M059J (cell line): Measurements from ENCODE around the gene IKZF5. TPM values are rescaled to one million over a fixed set of nuclear protein-coding genes. Genes with fewer than 3 reads are reported as not detected.

Experiments used
- DNase-seq: peaks from one replicate; pipeline ENCODE4 v3.0.0-alpha.2; 2012; ENCODE audit warnings: low read depth
- total RNA-seq: library from RNA; depleted of rRNA; stranded (reverse); fragments of >200 nt; shearing (Covaris generic); gene quantifications from 2 replicates; pipeline ENCODE4 v1.2.3, GENCODE V29; 2014

The IKZF5 gene
- total RNA-seq, 1 experiment from 2014 or later, result 3.6 TPM

DNA sequence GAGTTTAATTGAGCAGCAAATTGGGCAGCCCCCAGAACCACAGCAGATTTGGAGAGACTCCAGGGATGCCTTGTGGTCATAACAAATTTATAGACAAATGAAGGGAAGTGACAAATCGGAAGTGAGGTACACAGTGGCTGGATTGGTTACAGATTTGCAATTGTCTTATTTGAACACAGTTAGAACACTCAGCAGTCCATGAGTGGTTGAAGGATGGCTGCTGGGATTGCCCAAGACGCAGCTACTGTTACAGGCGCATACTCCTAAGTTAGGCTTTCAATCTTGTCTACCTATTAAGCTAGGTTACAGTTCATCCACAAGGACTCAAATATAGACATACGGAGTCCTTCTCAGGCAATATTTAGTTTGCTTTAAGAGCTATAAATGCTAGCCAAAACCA, 7.6 kb upstream of the IKZF5 start:
- DNase-seq, result peak; percentile 13

- no peak for DNase-seq
Observed at GRCh38 chr10:123014772-123015171, 6.2 kb upstream of the IKZF5 start.

GRCh38 chr10:123013456-123014419, 5.1 kb upstream of the IKZF5 start:
- DNase-seq, result peak; percentile 40

DNA sequence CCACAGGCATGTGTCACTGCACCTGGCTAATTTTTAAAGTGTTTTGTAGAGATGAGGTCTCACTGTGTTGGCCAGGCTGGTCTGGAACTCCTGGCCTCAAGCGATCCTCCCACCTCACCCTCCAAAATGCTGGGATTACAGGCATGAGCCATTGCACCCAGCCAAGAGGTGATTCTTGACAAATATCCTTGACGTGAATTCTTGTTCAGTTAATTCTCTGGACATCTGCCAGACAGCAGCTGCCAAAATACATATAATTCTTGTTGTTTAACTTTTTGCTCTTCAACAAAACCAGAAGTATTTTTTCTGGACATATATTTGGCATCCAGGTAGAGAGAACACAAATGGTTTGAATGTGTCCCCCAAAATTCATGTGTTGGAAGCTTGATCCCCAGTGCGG, 3.4 kb upstream of the IKZF5 start:
- DNase-seq, result no peak

- DNase-seq, result peak; percentile 18
Observed at GRCh38 chr10:123009105-123009820, 668 bp upstream of the IKZF5 start.

DNA sequence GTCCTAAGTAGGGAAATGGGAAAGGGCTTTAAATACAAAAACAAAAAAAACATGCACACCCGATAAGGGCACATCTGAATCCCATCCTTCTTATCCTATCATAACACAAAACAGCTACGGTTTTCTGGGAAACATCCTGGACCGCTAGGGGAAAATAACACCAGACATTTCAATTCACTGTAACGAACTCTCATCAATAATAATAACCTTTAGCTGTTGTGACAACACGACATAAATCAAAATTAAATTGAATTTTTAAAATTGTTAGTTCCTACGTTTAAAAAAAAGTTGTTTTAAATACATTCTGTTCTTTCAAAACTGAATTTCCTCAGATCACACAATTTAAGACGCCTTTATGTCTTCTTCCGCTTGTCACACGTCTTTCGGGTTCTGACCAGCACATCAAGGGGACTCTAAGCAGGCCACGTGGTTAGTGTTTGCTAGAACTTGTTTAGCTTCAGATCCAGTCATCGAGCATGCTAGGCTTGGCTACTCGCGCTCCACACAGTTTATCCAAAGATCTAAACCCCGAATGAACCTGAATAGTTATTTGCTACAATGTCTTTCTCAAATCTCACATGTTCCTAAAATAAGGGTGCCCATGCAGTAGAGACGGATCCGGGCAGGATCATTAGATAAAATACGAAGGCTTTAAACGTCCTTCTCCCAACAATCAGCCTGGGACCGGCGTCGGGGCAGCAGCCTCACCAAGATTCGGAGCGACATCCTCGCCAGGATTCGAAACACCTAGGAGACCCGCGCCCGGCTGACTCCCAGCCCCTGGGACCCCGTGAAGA, 839 bp downstream of the IKZF5 start:
- DNase-seq, result peak; percentile 68

DNA sequence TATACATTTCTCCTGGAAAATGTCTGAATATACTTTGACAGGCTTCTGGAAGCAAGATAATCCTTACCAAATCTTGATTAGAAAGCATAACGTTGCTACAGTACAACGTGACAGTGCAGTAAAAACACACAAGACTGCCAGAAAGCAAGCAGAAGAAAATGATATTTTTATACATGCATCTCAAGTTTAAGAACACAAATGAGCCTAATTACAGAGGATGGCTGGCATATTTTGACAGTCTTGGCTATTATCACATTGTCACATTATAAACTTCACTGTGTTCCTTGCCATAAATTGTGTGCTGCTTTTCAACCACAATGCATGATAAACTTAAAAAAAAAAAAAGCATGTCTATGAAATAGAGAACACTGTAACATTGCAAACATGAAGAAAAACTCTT, 4.3 kb downstream of the IKZF5 start:
- DNase-seq, result no peak

GRCh38 chr10:123001370-123001769, 7.2 kb downstream of the IKZF5 start:
- DNase-seq, result no peak

DNA sequence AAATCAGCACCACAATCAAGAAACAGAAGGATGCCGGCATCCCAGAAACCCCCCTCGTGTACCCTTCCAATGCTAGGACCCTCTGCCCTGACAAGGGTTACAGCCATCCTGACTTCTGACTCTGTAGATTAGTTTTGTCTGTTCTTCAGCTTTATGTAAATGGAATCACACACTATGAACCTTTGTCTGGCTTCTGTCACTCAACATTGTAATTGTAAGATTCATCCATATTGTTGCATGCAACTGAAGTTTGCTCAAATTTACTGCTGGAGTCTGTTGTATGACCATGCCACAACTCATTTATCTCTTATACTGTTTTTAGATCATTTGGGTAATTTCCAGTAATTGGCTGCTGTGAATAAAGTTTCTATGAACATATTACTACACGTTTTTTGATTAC, 8.4 kb downstream of the IKZF5 start:
- no peak for DNase-seq

GRCh38 chr10:122999347-122999746, 9.2 kb downstream of the IKZF5 start:
- peak; percentile 14 for DNase-seq

DNA sequence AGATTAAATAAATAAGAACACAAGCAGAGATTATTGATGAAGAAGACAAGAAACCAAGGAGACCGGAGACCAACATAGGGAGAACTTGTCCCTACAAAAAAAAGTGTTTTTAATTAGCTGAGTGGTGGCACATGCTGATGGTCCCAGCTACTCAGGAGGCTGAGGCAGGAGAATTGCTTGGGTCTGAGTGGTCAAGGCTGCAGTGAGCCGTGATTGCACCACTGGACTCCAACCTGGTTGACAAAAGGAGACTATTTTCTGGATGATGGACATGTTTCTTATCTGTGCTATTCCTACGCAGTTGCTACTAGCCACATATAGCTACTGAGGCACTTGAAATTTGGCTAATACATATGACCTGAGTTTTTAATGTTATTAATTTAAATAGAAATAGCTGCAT, 9.7 kb downstream of the IKZF5 start:
- DNase-seq, result no peak

- DNase-seq, result no peak
Observed at GRCh38 chr10:122998360-122998917, 10.2 kb downstream of the IKZF5 start.

- no peak for DNase-seq
Observed at GRCh38 chr10:122997864-122998263, 10.7 kb downstream of the IKZF5 start.

GRCh38 chr10:122995936-122996335, 12.7 kb downstream of the IKZF5 start:
- DNase-seq, result no peak

- no peak for DNase-seq
Observed at GRCh38 chr10:122993797-122994336, 14.7 kb downstream of the IKZF5 start.

GRCh38 chr10:122992031-122992585, 16.5 kb downstream of the IKZF5 start:
- DNase-seq, result no peak

DNA sequence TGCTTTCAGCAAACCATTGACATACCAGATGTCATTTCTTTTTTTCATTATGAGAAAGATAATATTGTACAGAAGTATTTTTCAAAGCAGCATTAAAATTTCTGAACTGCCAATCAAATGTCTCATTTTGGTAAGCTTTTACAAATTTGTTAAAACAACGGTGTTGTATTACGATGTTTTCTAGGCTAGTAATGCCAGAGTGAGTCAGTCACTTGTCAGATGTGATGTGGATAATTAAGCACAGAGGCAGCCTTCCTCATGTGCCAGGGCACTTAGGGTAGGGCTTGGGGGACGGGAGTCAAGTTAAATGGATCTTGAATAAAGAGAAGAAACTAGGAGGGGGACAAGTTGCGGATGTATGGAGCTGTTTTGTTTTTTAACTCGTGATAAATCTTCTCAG, 18.3 kb downstream of the IKZF5 start:
- DNase-seq, result peak; percentile 44

DNA sequence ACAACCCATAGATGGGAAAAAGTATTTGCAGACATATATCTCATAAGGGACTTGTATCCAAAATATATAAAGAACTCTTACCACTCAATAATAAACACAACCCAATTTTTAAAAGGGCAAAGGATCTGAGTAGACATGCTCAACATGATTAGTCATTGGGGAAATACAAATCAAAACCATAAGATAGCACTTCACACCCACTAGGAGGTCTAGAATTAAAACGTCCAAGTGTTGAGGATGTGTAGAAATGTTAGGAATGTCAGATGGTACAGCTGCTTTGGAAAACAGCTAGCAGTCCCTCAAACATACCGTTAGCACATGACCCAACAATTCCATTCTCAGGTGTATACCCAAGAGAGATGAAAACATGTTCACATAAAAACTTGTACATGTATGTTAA, 20.1 kb downstream of the IKZF5 start:
- no peak for DNase-seq

- peak; percentile 10 for DNase-seq
Observed at GRCh38 chr10:122986335-122986734, 22.3 kb downstream of the IKZF5 start.

DNA sequence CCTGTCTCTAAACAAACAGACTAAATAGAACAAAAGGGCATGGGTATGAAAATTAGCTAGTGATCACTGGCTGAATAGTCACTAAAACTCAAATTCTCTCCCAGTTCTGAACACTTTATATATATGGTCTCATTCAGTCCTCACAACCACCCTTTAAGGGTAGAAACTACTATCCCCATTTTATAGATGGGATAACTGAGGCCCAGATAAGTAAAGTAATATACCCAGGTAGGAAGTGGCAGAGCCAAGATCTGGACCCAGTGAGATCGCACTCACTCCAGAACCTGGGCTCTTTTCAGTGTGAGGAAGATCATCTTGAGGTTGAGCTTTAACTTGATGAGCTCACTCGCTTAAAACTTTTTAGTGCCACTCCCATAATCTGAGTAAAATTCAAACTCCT, 23.9 kb downstream of the IKZF5 start:
- DNase-seq, result no peak

DNA sequence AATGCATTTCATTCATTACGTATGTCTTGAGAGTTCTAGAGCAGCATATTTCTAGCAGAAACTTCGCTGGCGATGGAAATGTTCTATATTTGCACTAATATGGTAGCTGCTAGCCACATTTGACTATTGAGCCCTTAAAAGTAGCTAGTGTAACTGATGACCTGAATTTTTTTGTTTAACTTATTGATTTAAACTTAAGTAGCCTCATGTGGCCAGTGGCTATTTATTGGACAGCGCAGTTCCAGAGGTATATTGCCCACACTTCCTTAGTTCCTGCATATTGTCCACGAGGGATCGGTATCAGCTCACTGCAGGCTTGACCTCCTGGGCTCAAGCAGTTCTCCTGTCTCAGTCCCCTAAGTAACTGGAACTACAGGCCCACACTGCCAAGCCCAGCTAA, 24.7 kb downstream of the IKZF5 start:
- DNase-seq, result no peak
